Measurements from ENCODE around the gene SH3PXD2A.

The SH3PXD2A gene

GRCh38 chr10:103648251-103648635 lies 207.1 kb downstream of the SH3PXD2A start:
- no peak for TF ChIP-seq EZH2 (IDR thresholded peaks at IDR 0.05; ENCODE audit: borderline replicate concordance, low read depth, low read length, severe bottlenecking)
- TF ChIP-seq, protein P1, sequence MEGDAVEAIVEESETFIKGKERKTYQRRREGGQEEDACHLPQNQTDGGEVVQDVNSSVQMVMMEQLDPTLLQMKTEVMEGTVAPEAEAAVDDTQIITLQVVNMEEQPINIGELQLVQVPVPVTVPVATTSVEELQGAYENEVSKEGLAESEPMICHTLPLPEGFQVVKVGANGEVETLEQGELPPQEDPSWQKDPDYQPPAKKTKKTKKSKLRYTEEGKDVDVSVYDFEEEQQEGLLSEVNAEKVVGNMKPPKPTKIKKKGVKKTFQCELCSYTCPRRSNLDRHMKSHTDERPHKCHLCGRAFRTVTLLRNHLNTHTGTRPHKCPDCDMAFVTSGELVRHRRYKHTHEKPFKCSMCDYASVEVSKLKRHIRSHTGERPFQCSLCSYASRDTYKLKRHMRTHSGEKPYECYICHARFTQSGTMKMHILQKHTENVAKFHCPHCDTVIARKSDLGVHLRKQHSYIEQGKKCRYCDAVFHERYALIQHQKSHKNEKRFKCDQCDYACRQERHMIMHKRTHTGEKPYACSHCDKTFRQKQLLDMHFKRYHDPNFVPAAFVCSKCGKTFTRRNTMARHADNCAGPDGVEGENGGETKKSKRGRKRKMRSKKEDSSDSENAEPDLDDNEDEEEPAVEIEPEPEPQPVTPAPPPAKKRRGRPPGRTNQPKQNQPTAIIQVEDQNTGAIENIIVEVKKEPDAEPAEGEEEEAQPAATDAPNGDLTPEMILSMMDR (IDR thresholded peaks at IDR 0.05; ENCODE audit: borderline replicate concordance, extremely low read depth, low read length, poor library complexity, severe bottlenecking): no peak
- DNase-seq: no peak
- Histone ChIP-seq H3K79me2 (ENCODE audit: insufficient read depth, low read length) (0 out of 2 replicates have a peak, but pooled peaks cover 3% of the 10 kb centered on the region), H3K36me3 (ENCODE audit: insufficient read depth, low read length) (peaks cover 12% of the 10 kb centered on the region; the same call in 1 of the 2 replicates), H2AFZ (ENCODE audit: low read depth, low read length) (no peak overlapping the region), H3K9ac (ENCODE audit: low read depth, low read length) (no peak overlapping the region), H3K27ac (ENCODE audit: low read length) (no peak overlapping the region), H3K4me3 (ENCODE audit: low read depth in 1 of 2, low read length in 2 of 2) (no peak overlapping the region), H3K4me2 (ENCODE audit: insufficient read depth, low read length) (no peak overlapping the region), H3K4me1 (ENCODE audit: insufficient read depth, low read length) (no peaks in the 10 kb centered on the region), H4K20me1 (ENCODE audit: insufficient read depth, low read length) (peaks cover 17% of the 10 kb centered on the region), H3K9me3 (ENCODE audit: insufficient read depth, low read length, severe bottlenecking) (no peaks in the 10 kb centered on the region), H3K27me3 (ENCODE audit: insufficient read depth, low read length, poor library complexity) (no peaks in the 10 kb centered on the region)
- ATAC-seq (ENCODE audit: insufficient read depth, low read depth): no peak

DNA sequence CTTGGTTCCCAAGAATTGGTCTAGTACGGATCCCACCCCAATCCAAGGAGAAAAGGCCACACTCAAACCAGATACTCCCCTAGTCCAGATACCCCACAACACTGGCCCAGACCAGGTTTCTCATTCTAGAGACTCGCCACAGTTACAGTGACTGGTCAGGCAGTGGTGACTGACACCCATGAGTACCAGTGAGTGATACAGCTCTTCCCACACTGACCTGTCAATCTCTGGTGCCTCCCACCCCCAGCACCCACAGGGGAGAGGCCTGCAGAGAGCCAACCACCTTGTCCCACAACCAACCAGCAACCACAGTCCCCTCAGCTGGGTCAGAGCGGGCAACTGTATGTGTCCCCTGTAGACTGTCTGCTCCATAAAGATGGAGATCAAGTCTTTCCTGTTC lies 209.1 kb downstream of the SH3PXD2A start:
- H3K4me1 ChIP-seq (ENCODE audit: insufficient read depth, low read length): no peaks in the 10 kb centered on the region

GRCh38 chr10:103645141-103646054 lies 210.0 kb downstream of the SH3PXD2A start:
- Histone ChIP-seq H3K9me3 (ENCODE audit: insufficient read depth, low read length, severe bottlenecking) (no peaks in the 10 kb centered on the region), H3K36me3 (ENCODE audit: insufficient read depth, low read length) (peaks cover 12% of the 10 kb centered on the region; the same call in 1 of the 2 replicates), H3K9ac (ENCODE audit: low read depth, low read length) (no peak overlapping the region), H2AFZ (ENCODE audit: low read depth, low read length) (no peak overlapping the region), H3K27ac (ENCODE audit: low read length) (no peak overlapping the region), H3K27me3 (ENCODE audit: insufficient read depth, low read length, poor library complexity) (no peaks in the 10 kb centered on the region), H3K79me2 (ENCODE audit: insufficient read depth, low read length) (0 out of 2 replicates have a peak, but pooled peaks cover 3% of the 10 kb centered on the region), H3K4me3 (ENCODE audit: low read depth in 1 of 2, low read length in 2 of 2) (no peak overlapping the region), H3K4me1 (ENCODE audit: insufficient read depth, low read length) (no peaks in the 10 kb centered on the region), H3K4me2 (ENCODE audit: insufficient read depth, low read length) (no peak overlapping the region), H4K20me1 (ENCODE audit: insufficient read depth, low read length) (peaks cover 13% of the 10 kb centered on the region)
- DNase-seq (no peak), ATAC-seq (ENCODE audit: insufficient read depth, low read depth) (no peak)
- no peak for TF ChIP-seq EZH2 (IDR thresholded peaks at IDR 0.05; ENCODE audit: borderline replicate concordance, low read depth, low read length, severe bottlenecking)
- TF ChIP-seq, protein P1 (IDR thresholded peaks at IDR 0.05; ENCODE audit: borderline replicate concordance, extremely low read depth, low read length, poor library complexity, severe bottlenecking): no peak

More for the DNA sequence above, 209.1 kb downstream of the SH3PXD2A start:
- peaks cover 12% of the 10 kb centered on the region; the same call in 1 of the 2 replicates for H3K36me3 ChIP-seq (ENCODE audit: insufficient read depth, low read length)
- H3K4me3 ChIP-seq (ENCODE audit: low read depth in 1 of 2, low read length in 2 of 2): no peak overlapping the region
- ATAC-seq (ENCODE audit: insufficient read depth, low read depth) (no peak), DNase-seq (no peak)
- TF ChIP-seq EZH2 (IDR thresholded peaks at IDR 0.05; ENCODE audit: borderline replicate concordance, low read depth, low read length, severe bottlenecking): no peak
- TF ChIP-seq, protein P1 (IDR thresholded peaks at IDR 0.05; ENCODE audit: borderline replicate concordance, extremely low read depth, low read length, poor library complexity, severe bottlenecking): no peak
- H3K27ac ChIP-seq (ENCODE audit: low read length): no peak overlapping the region
- H3K4me2 ChIP-seq (ENCODE audit: insufficient read depth, low read length): no peak overlapping the region
- H3K9ac ChIP-seq (ENCODE audit: low read depth, low read length): no peak overlapping the region
- H3K9me3 ChIP-seq (ENCODE audit: insufficient read depth, low read length, severe bottlenecking): no peaks in the 10 kb centered on the region
- H3K27me3 ChIP-seq (ENCODE audit: insufficient read depth, low read length, poor library complexity): no peaks in the 10 kb centered on the region
- 0 out of 2 replicates have a peak, but pooled peaks cover 3% of the 10 kb centered on the region for H3K79me2 ChIP-seq (ENCODE audit: insufficient read depth, low read length)
- no peak overlapping the region for H2AFZ ChIP-seq (ENCODE audit: low read depth, low read length)
- H4K20me1 ChIP-seq (ENCODE audit: insufficient read depth, low read length): peaks cover 15% of the 10 kb centered on the region

All from DND-41 (cell line).